Mononuclear cell (primary cell): ENCODE measurements around the gene PROZ. TPM values are rescaled to one million over a fixed set of nuclear protein-coding genes. Genes with fewer than 3 reads are reported as not detected.

Source experiments
- H3K27me3 ChIP-seq: 2 replicates; pipeline ENCODE4 v1.6.0; 2011; ENCODE audit warnings: low read length, control low read depth; ENCODE audit not compliant: insufficient read depth
- H3K4me1 ChIP-seq: 2 replicates; pipeline ENCODE4 v1.5.1; 2011; ENCODE audit warnings: mild to moderate bottlenecking, low read length, control low read depth; ENCODE audit not compliant: insufficient read depth
- H3K4me3 ChIP-seq: 2 replicates; pipeline ENCODE4 v1.5.1; 2011; ENCODE audit warnings: mild to moderate bottlenecking, low read length, moderate library complexity
- H3K9me3 ChIP-seq: 2 replicates; pipeline ENCODE4 v1.5.1; 2011; ENCODE audit warnings: low read depth, mild to moderate bottlenecking, control low read depth, low read length
- total RNA-seq: library from RNA; depleted of rRNA; stranded (reverse); fragments of >200 nt; gene quantifications from one replicate; pipeline ENCODE4 v1.2.3, GENCODE V29; 2012

The PROZ gene
- total RNA-seq, 1 donor: 0.10 TPM

DNA sequence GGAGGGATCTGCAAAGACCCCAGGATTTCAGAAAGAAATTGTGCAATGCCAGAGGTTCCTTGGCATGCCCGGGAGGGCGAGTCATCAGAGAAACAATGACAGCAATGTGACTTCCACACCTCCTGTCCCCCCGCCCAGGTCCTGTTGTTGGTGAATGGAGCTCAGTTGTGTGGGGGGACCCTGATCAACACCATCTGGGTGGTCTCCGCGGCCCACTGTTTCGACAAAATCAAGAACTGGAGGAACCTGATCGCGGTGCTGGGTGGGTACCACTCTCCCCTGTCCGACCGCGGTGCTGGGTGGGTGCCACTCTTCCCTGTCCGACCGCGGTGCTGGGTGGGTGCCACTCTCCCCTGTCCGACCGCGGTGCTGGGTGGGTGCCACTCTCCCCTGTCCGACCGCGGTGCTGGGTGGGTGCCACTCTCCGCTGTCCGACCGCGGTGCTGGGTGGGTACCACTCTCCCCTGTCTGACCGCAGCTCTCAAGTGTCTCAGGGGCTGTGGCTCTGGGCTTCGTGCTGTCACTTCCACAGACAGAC lies 41.0 kb upstream of the PROZ start:
- Histone ChIP-seq H3K9me3 (no peaks in the 10 kb centered on the region), H3K27me3 (no peaks in the 10 kb centered on the region), H3K4me3 (no peak overlapping the region), H3K4me1 (no peaks in the 10 kb centered on the region)

DNA sequence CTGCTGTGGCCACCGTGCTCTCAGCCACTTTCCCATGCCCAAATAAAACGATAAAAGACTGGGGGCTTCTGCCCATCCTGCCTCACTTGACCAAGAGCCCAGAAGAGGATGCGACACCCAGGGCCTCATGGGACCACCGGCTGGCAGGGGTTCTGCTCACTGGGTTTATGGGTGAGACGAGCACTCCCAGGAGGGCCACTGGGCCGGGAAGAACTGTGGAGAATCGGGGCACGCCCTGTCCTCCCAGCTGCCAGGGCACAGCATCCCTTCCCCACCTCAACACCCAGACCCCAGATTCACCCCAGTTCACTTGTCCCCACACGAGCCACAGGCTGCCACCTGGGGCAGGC lies 40.6 kb upstream of the PROZ start:
- no peak overlapping the region for H3K4me3 ChIP-seq
- H3K4me1 ChIP-seq: no peaks in the 10 kb centered on the region
- H3K27me3 ChIP-seq: no peaks in the 10 kb centered on the region
- H3K9me3 ChIP-seq: no peaks in the 10 kb centered on the region

DNA sequence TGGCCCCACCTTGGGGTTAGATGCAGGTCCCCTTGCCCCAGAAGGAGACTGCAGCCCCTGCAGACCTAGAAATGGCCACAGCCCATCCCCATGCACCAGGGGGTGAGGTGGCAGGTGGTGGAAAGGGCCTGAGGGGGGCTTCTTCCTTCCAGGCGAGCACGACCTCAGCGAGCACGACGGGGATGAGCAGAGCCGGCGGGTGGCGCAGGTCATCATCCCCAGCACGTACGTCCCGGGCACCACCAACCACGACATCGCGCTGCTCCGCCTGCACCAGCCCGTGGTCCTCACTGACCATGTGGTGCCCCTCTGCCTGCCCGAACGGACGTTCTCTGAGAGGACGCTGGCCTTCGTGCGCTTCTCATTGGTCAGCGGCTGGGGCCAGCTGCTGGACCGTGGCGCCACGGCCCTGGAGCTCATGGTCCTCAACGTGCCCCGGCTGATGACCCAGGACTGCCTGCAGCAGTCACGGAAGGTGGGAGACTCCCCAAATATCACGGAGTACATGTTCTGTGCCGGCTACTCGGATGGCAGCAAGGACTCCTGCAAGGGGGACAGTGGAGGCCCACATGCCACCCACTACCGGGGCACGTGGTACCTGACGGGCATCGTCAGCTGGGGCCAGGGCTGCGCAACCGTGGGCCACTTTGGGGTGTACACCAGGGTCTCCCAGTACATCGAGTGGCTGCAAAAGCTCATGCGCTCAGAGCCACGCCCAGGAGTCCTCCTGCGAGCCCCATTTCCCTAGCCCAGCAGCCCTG lies 40.0 kb upstream of the PROZ start:
- Histone ChIP-seq H3K9me3 (no peaks in the 10 kb centered on the region), H3K27me3 (no peaks in the 10 kb centered on the region), H3K4me1 (no peaks in the 10 kb centered on the region), H3K4me3 (no peak overlapping the region)

DNA sequence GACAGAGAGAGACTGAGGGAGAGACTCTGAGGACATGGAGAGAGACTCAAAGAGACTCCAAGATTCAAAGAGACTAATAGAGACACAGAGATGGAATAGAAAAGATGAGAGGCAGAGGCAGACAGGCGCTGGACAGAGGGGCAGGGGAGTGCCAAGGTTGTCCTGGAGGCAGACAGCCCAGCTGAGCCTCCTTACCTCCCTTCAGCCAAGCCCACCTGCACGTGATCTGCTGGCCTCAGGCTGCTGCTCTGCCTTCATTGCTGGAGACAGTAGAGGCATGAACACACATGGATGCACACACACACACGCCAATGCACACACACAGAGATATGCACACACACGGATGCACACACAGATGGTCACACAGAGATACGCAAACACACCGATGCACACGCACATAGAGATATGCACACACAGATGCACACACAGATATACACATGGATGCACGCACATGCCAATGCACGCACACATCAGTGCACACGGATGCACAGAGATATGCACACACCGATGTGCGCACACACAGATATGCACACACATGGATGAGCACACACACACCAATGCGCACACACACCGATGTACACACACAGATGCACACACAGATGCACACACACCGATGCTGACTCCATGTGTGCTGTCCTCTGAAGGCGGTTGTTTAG lies 39.2 kb upstream of the PROZ start:
- Histone ChIP-seq H3K4me3 (no peak overlapping the region), H3K27me3 (no peaks in the 10 kb centered on the region), H3K4me1 (no peaks in the 10 kb centered on the region), H3K9me3 (no peaks in the 10 kb centered on the region)

DNA sequence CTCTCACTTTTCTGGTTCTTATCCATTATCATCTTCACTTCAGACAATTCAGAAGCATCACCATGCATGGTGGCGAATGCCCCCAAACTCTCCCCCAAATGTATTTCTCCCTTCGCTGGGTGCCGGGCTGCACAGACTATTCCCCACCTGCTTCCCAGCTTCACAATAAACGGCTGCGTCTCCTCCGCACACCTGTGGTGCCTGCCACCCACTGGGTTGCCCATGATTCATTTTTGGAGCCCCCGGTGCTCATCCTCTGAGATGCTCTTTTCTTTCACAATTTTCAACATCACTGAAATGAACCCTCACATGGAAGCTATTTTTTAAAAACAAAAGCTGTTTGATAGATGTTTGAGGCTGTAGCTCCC lies 38.6 kb upstream of the PROZ start:
- Histone ChIP-seq H3K4me1 (no peaks in the 10 kb centered on the region), H3K9me3 (no peaks in the 10 kb centered on the region), H3K27me3 (no peaks in the 10 kb centered on the region), H3K4me3 (no peak overlapping the region)

DNA sequence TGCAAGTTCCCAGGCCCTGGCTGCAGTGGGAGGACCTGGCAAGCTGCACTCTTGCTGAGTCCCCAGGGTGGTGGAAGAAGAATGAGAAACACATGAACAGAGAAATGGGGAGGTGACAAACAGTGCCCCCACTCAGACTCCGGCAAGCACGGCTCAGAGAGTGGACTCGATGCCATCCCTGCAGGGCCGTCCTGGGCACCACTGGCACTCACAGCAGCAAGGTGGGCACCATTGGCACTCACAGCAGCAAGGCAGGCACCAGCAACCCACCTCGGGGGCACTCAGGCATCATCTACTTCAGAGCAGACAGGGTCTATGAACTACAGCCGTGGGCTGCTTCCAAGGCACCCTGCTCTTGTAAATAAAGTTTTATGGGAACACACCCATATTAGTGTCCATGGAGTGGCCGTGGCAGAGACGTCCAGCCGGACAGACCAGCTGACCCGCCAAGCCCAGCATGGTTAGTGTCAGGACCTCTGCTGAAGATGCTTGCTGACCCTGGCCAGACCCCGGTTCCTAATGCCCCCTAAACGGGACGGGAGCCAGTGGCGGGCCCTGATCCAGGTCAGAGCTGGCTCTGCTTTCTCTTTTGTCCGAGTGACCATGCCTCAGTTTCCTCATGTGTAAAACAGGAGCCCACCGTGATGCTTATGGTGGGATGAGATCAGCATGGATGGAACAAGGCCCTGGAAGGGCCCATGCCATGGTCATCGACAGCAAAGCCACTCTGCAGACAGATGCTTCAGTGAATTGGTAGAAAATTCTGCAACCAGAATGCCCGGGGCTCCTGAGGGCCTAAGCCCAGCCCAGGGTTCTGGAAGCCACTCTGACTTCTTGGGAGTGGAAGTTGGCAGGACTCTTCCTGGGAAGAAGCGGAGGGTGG lies 37.9 kb upstream of the PROZ start:
- Histone ChIP-seq H3K9me3 (no peaks in the 10 kb centered on the region), H3K4me1 (no peaks in the 10 kb centered on the region), H3K4me3 (no peak overlapping the region), H3K27me3 (no peaks in the 10 kb centered on the region)

DNA sequence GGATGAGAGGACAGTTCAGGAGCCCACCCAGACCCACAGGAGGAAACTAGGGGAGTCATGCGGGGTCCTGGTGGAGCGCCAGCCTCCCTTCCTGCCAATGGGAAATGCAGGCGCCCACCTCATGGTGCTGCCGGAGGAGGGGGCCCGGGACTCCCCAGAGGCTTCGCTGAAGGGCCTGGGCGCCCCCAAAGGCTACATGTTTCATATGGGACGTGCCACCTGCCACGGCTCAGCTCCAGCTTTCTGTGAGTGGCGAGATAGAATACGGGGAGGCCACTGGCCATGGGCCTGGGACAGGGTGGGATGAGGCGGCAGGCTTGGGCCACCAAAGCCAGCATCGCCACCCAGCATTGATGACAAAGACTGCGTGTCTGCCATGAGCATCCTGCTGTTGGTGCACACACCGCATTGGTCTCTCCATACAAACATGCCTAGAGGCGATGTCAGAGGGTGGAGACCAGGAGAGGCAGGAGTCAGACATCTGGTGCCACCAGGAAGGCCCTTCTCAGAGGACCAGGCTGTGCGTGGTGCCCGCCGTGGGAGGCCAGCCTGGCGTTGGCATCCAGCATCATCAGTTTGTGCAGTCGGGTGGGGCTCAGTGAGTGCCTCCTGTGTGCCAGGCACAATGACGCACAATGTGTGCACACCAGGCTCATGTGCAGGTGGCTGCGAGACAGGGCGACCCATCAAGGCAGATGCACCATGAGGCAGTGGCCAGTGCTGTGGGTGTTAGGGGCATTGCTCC lies 37.1 kb upstream of the PROZ start:
- Histone ChIP-seq H3K9me3 (no peaks in the 10 kb centered on the region), H3K4me3 (no peak overlapping the region), H3K27me3 (no peaks in the 10 kb centered on the region), H3K4me1 (no peaks in the 10 kb centered on the region)

DNA sequence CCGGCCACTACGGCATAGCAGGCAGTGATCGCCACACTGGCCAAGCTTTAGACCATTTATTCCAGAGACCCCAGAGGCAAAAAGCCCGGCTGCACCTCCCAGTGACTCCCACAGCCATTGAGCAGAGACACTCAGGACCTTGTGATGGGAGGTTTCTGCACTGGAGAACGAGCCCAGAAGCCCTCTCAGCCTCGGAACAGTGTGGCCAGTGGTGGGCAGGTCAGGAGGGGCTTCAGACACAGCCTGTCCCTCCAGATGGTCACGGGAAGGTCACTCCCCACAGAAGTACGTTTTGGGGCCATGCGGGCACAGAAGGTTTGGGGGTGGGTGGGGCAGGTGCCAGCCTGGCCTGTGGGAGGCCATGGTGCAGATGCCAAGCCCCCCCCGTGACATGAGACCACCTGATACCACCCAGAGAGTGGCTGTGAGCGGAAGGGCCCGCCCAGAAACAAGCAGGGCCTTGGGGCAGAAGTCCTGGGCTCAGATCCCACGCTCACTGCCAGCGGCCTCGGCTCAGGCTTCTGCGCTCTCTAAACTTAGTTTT lies 36.4 kb upstream of the PROZ start:
- no peaks in the 10 kb centered on the region for H3K27me3 ChIP-seq
- H3K4me3 ChIP-seq: no peak overlapping the region
- no peaks in the 10 kb centered on the region for H3K4me1 ChIP-seq
- no peaks in the 10 kb centered on the region for H3K9me3 ChIP-seq

DNA sequence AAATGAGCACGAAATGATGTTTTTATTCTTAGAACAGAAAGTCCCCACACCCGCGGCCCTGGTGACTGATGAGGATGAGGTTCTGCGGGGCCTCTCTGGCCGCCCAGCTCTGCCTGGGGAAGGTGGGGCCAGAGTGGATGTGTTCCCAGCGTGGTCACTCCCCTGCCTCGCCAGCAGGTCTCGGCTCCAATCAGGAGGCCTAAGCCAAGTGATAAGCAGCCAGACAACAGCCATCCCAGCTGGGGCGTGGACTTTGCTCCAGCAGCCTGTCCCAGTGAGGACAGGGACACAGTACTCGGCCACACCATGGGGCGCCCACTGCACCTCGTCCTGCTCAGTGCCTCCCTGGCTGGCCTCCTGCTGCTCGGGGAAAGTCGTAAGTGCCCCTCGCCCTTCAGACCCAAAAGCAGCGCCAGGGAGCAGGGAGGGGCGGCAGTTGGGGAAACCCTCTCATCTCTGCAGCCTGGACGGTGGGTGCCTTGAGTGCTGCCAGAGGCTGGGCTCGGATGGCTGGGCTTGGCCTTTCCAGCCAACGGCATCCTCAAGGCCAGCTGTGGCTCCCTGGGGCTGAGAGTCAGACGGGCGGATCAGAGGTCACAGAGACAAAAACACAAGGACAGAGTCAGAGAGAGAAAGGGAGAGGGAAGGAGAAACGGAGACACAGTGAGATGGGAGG lies 35.8 kb upstream of the PROZ start, which contains the start of gene F10:
F10 (plus strand) TSS at position 250 of the 676 bp plus-strand sequence; CDS start at position 307, 57 bp downstream.
- Histone ChIP-seq H3K9me3 (no peaks in the 10 kb centered on the region), H3K4me3 (no peak within 1 kb of the TSS), H3K4me1 (no peaks in the 10 kb centered on the region), H3K27me3 (no peaks in the 10 kb centered on the region)

DNA sequence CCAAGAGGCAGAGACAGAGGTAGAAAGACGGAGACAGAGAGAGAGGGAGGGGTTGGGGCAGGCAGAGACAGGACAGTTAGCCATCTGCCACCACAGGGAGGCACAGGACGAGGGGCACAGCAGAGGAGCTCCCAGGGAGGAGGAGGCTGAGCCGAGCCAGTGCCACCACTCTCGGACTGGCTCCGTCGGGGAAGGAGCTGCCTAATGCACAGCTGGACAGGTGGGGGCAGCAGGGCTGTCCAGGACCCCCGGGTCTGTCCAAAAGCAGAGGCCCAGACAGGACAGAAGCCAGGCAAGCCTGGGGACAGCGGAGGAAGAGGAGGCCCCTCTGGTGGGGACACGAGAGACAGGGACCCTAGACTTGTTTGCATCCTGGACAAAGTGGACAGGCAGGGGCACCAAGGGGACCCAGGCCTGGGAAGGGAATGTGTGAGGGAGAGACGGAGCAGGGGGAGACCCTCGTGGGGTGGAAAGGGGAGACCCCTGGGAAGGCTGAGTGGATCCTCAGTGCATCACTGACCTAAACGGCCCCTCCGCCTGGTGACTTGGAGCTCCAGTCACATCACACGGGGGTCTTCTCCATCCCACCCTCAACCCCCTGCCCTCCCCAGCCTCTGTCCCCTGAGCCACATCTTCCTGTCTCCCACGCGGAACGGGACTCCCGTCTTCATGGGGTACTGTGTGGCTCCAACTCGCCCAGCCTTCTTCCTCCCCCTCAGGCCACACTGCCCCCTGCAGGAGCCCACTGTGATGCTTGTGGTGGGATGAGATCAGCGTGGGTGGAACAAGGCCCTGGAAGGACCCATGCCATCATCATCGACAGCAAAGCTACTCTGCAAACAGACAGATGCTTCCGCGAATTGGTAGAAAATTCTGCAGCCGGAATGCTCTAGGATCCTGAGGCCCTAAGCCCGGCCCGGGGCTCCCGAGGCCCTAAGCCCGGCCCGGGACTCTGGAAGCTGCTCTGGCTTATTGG lies 34.9 kb upstream of the PROZ start:
- Histone ChIP-seq H3K9me3 (no peaks in the 10 kb centered on the region), H3K4me1 (no peaks in the 10 kb centered on the region), H3K27me3 (no peaks in the 10 kb centered on the region), H3K4me3 (no peak overlapping the region)

DNA sequence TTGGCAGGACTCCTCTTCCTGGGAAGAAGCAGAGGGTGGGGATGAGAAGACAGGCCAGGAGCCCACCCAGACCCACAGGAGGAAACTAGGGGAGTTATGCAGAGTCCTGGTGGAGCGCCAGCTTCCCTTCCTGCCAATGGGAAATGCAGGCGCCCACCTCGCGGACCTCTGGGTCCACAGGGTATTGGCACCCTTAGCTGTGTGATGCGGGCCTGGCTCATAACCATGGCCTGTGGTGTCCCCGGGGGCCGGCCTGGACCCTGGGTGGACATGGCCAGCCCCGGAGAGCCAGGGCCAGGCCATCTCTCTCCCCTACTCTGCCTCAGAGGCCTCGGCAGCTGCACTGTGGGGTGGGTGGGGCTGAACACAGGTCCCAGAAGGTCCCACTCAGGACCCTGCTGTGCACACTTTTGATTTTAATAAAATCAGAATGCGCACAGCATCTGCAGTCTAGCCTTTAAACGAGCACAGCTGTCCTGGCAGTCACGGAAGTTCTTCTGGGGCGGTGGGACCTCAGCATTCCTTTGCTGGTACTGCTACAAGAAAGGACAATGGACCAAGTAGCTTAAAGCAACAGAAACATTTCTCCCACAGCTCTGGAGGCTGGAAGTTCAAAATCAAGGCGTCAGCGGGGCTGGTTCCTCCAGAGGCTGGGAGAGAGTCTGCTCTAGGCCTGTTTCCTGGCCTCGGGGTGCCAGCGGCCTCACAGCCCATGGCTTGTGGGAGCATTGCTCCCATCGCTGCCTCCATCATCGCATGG lies 34.1 kb upstream of the PROZ start:
- Histone ChIP-seq H3K4me3 (no peak overlapping the region), H3K4me1 (no peaks in the 10 kb centered on the region), H3K9me3 (no peaks in the 10 kb centered on the region), H3K27me3 (peaks cover 4% of the 10 kb centered on the region)

DNA sequence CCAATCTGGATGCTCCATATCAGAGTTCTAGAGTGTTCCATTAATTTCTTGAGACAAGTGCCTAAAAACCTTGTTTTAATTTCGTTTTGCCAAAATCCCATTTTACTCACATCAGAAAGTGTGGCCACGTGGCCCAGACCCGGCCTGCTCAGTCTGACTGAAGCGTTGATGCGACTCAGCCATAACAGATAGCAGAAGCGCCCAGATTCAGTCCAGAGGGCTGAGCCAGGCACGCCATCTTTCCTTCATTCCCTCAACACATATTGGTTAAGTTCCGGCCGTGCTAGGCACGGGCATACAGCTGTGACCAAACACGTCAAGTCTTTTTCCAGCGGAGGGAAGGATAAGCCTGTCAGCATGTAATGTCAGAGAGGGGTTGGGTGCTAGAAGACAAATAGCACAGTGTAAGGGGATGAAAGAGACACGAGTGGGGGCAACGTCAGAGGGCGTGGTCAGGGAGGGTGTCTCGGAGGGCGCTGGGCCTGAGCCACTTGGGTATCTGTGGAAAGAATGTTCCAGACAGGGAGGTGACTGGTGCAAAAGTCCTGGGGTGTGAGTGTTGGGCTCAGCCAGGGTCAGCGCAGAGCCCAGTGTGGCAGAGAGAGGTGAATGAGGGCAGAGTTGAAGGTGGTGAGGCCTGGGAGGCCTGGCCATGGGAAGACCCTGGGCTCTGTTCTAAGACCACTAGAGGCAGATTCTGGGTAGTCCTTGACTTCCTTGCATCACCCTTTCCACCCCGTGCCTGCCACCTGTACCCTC lies 32.8 kb upstream of the PROZ start:
- H3K27me3 ChIP-seq: peaks cover 14% of the 10 kb centered on the region
- H3K4me3 ChIP-seq: no peak overlapping the region
- H3K4me1 ChIP-seq: peaks cover 7% of the 10 kb centered on the region
- no peaks in the 10 kb centered on the region for H3K9me3 ChIP-seq
